HepG2 (cell line): ENCODE measurements around the gene RAB36.

ENCODE experiments used
- GPN1 ChIP-seq: sonication (generic); formaldehyde crosslinking; IDR thresholded peaks from 2 replicates; pipeline ENCODE4 v1.5.1; 2020; ENCODE audit warnings: missing genetic modification reagents, borderline replicate concordance
- HOXA5 ChIP-seq: sonication (generic); formaldehyde crosslinking; IDR thresholded peaks from 2 replicates; pipeline ENCODE4 v1.4.0; 2020; ENCODE audit warnings: missing genetic modification reagents
- PBX3 ChIP-seq: sonication (generic); formaldehyde crosslinking; IDR thresholded peaks from 2 replicates; pipeline ENCODE4 v1.8.1; 2023; ENCODE audit warnings: missing genetic modification reagents, inconsistent platforms, borderline replicate concordance
- POLR2A ChIP-seq, 2 experiments: IDR thresholded peaks; 2 replicates each; pipeline ENCODE4 v1.6.1; 2011; ENCODE audit warnings: low read depth in 2 of 2, low read length in 2 of 2, mild to moderate bottlenecking in 1 of 2, moderate library complexity in 1 of 2; ENCODE audit not compliant: insufficient read depth in 1 of 2
- TBL1XR1 ChIP-seq: fragments of 150-350 bp; IDR thresholded peaks from 2 replicates; pipeline ENCODE4 v1.6.1; 2014; ENCODE audit warnings: borderline replicate concordance, low read length; ENCODE audit not compliant: partially characterized antibody
- ZNF235 ChIP-seq: sonication (generic); formaldehyde crosslinking; IDR thresholded peaks from 2 replicates; pipeline ENCODE4 v1.8.1; 2023; ENCODE audit warnings: mild to moderate bottlenecking, missing genetic modification reagents, borderline replicate concordance
- ZNF496 ChIP-seq: sonication (generic); formaldehyde crosslinking; IDR thresholded peaks from 2 replicates; pipeline ENCODE4 v1.8.1; 2023; ENCODE audit warnings: mild to moderate bottlenecking, moderate library complexity, missing genetic modification reagents; ENCODE audit not compliant: insufficient replicate concordance
- ZNF546 ChIP-seq: sonication (generic); formaldehyde crosslinking; conservative IDR thresholded peaks from 2 replicates; pipeline ENCODE4 v1.8.1; 2023; ENCODE audit warnings: mild to moderate bottlenecking, missing genetic modification reagents
- ZNF550 ChIP-seq: sonication (generic); formaldehyde crosslinking; IDR thresholded peaks from 2 replicates; pipeline ENCODE4 v1.4.0; 2020; ENCODE audit warnings: mild to moderate bottlenecking, missing genetic modification reagents, borderline replicate concordance

GRCh38 chr22:23196165-23196564, 50.9 kb downstream of the RAB36 start:
- TF ChIP-seq GPN1 (CRISPR knock-in tag) (no peak), ZNF496 (no peak), TBL1XR1 (no peak), POLR2A (IDR thresholded peaks at IDR 0.05; ENCODE audit: insufficient read depth in 1 of 2, low read depth in 2 of 2, low read length in 2 of 2) (no peak), PBX3 (CRISPR knock-in tag) (no peak), HOXA5 (no peak), ZNF546 (CRISPR knock-in tag) (no peak), ZNF235 (CRISPR knock-in tag) (no peak), ZNF550 (no peak)
